HepG2 (cell line): ENCODE results near the gene TPR. TPM values are rescaled to one million over a fixed set of nuclear protein-coding genes. Genes with fewer than 3 reads are reported as not detected.

Source experiments
- ATF7-NPFF ChIP-seq: sonication (generic); formaldehyde crosslinking; IDR thresholded peaks from 2 replicates; pipeline ENCODE4 v1.8.1; 2023; ENCODE audit warnings: mild to moderate bottlenecking, low read depth, missing genetic modification reagents, moderate library complexity
- HES4 ChIP-seq: sonication (generic); formaldehyde crosslinking; IDR thresholded peaks from 2 replicates; pipeline ENCODE4 v1.9.0; 2021; ENCODE audit warnings: mild to moderate bottlenecking, missing genetic modification reagents, borderline replicate concordance
- HMG20A ChIP-seq: IDR thresholded peaks from 2 replicates; pipeline ENCODE4 v1.6.1; 2016; ENCODE audit warnings: borderline replicate concordance
- HNRNPL ChIP-seq: fragments of 200-400 bp; formaldehyde crosslinking; IDR thresholded peaks from 2 replicates; pipeline ENCODE4 v1.6.1; 2017; ENCODE audit warnings: mild to moderate bottlenecking, low read depth, low read length
- HOXA7 ChIP-seq: sonication (generic); formaldehyde crosslinking; IDR thresholded peaks from 2 replicates; pipeline ENCODE4 v1.8.1; 2022; ENCODE audit warnings: mild to moderate bottlenecking, missing genetic modification reagents, moderate library complexity
- MAFF ChIP-seq: IDR thresholded peaks from 2 replicates; pipeline ENCODE4 v1.6.1; 2011; ENCODE audit warnings: low read depth, low read length, improper control_type of control experiment
- MLXIP ChIP-seq: sonication (generic); formaldehyde crosslinking; IDR thresholded peaks from 2 replicates; pipeline ENCODE4 v1.9.0; 2021; ENCODE audit warnings: missing genetic modification reagents, borderline replicate concordance
- PRPF4 ChIP-seq: fragments of 200-400 bp; formaldehyde crosslinking; IDR thresholded peaks from 2 replicates; pipeline ENCODE4 v1.6.1; 2016; ENCODE audit warnings: low read length, low read depth; ENCODE audit not compliant: poor library complexity, severe bottlenecking
- SSRP1 ChIP-seq: IDR thresholded peaks from 2 replicates; pipeline ENCODE4 v1.6.1; 2016; ENCODE audit warnings: control low read depth
- YEATS2 ChIP-seq: sonication (generic); formaldehyde crosslinking; IDR thresholded peaks from 2 replicates; pipeline ENCODE4 v1.4.0; 2020; ENCODE audit warnings: missing genetic modification reagents, borderline replicate concordance
- ZBTB7A ChIP-seq: sonication (generic); formaldehyde crosslinking; IDR thresholded peaks from 2 replicates; pipeline ENCODE4 v1.8.0; 2022; ENCODE audit warnings: mild to moderate bottlenecking, missing genetic modification reagents
- ZNF431 ChIP-seq: sonication (generic); formaldehyde crosslinking; IDR thresholded peaks from 2 replicates; pipeline ENCODE4 v1.9.0; 2022; ENCODE audit warnings: missing genetic modification reagents, low read depth, mild to moderate bottlenecking, borderline replicate concordance
- ZNF580 ChIP-seq: IDR thresholded peaks from 2 replicates; pipeline ENCODE4 v1.6.1; 2016; ENCODE audit warnings: low read depth, borderline replicate concordance
- polyA plus RNA-seq, 8 experiments: library from polyadenylated mRNA; depleted of rRNA in 3 of 8; stranded (reverse) in 7 of 8; unstranded in 1 of 8; fragments of >200 nt; fragmentation: Illumina TruSeq in 4 of 8; extraction: Trizol in 4 of 8; gene quantifications; 2 replicates each; pipeline versions ENCODE4 v1.2.1 to v1.2.3, GENCODE V29; 2011 to 2016; ENCODE audit warnings: low read depth in 4 of 8, missing spikeins in 1 of 8, mixed read lengths in 1 of 8; ENCODE audit not compliant: insufficient read depth in 1 of 8
- total RNA-seq, 5 experiments: library from RNA; depleted of rRNA; stranded (reverse); fragments of >200 nt; fragmentation: Illumina TruSeq; extraction: Trizol; gene quantifications; 2 replicates each; pipeline ENCODE4 v1.2.3, GENCODE V29; 2016; ENCODE audit warnings: low read depth in 1 of 5
- TF ChIP-seq, protein P1 (sequence below): sonication (generic); formaldehyde crosslinking; IDR thresholded peaks from 2 replicates; pipeline ENCODE4 v1.4.0; 2020; ENCODE audit warnings: mild to moderate bottlenecking, missing genetic modification reagents
- TF ChIP-seq, protein P2 (sequence below): sonication (generic); formaldehyde crosslinking; conservative IDR thresholded peaks from 2 replicates; pipeline ENCODE4 v1.8.0; 2022; ENCODE audit warnings: low read depth, missing genetic modification reagents
- TF ChIP-seq, protein P3 (sequence below): sonication (generic); formaldehyde crosslinking; IDR thresholded peaks from 2 replicates; pipeline ENCODE4 v1.5.0; 2020; ENCODE audit warnings: missing genetic modification reagents

Gene TPR
- total and polyA plus RNA-seq, 2 of the 13 experiments (the other 11 are each of a cell fraction or from before 2014, with no cell fraction given): 78.9 to 81.7 TPM

GRCh38 chr1:186375152-186375928 lies at the start of gene TPR, which contains the start of gene ODR4 (continued):
- no peak for TF ChIP-seq MLXIP (CRISPR knock-in tag)
- no peak for TF ChIP-seq SSRP1 (CRISPR knock-in tag)
- no peak for TF ChIP-seq HOXA7 (CRISPR knock-in tag)
- peak; percentile 18; the same call in 1 of the 2 replicates for TF ChIP-seq ATF7-NPFF
- TF ChIP-seq, protein P1, sequence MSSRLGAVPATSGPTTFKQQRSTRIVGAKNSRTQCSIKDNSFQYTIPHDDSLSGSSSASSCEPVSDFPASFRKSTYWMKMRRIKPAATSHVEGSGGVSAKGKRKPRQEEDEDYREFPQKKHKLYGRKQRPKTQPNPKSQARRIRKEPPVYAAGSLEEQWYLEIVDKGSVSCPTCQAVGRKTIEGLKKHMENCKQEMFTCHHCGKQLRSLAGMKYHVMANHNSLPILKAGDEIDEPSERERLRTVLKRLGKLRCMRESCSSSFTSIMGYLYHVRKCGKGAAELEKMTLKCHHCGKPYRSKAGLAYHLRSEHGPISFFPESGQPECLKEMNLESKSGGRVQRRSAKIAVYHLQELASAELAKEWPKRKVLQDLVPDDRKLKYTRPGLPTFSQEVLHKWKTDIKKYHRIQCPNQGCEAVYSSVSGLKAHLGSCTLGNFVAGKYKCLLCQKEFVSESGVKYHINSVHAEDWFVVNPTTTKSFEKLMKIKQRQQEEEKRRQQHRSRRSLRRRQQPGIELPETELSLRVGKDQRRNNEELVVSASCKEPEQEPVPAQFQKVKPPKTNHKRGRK: no peak
- TF ChIP-seq HNRNPL: no peak
- TF ChIP-seq, protein P2, sequence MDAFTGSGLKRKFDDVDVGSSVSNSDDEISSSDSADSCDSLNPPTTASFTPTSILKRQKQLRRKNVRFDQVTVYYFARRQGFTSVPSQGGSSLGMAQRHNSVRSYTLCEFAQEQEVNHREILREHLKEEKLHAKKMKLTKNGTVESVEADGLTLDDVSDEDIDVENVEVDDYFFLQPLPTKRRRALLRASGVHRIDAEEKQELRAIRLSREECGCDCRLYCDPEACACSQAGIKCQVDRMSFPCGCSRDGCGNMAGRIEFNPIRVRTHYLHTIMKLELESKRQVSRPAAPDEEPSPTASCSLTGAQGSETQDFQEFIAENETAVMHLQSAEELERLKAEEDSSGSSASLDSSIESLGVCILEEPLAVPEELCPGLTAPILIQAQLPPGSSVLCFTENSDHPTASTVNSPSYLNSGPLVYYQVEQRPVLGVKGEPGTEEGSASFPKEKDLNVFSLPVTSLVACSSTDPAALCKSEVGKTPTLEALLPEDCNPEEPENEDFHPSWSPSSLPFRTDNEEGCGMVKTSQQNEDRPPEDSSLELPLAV (CRISPR knock-in tag): no peak
- TF ChIP-seq ZNF431 (CRISPR knock-in tag): peak; percentile 53; the same call in 1 of the 2 replicates
- TF ChIP-seq MAFF: no peak
- TF ChIP-seq HES4 (CRISPR knock-in tag): peak; percentile 19; the same call in 1 of the 2 replicates
- TF ChIP-seq YEATS2 (CRISPR knock-in tag): peak; percentile 83; the same call in 1 of the 2 replicates
- TF ChIP-seq, protein P3, sequence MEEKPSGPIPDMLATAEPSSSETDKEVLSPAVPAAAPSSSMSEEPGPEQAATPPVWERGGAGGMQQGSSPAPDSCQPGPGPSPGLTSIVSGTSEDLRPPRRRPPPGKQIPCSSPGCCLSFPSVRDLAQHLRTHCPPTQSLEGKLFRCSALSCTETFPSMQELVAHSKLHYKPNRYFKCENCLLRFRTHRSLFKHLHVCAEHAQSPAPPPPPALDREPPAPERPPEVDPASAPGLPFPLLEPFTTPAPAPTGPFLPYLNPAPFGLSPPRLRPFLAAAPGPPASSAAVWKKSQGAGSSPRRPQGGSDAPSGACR (CRISPR knock-in tag): peak; percentile 72
- TF ChIP-seq ZBTB7A (CRISPR knock-in tag): no peak
- no peak for TF ChIP-seq HMG20A (CRISPR knock-in tag)
- no peak for TF ChIP-seq PRPF4
- no peak for TF ChIP-seq ZNF580 (CRISPR knock-in tag)
